Sigmoid colon (tissue), 3 donors: Measurements from ENCODE around the gene ZNF200.

Experiments used
- POLR2A ChIP-seq, 2 donors: fragments of 450-650 bp; IDR thresholded peaks; one replicate each; pipeline ENCODE4 v1.6.1; 2016; ENCODE audit warnings: antibody characterized with exemption in 2 of 2, mild to moderate bottlenecking in 2 of 2, moderate library complexity in 2 of 2
- TF ChIP-seq, protein P1 (sequence below), 4 experiments: fragments of 450-650 bp in 3 of 4; fragments of 200-600 bp in 1 of 4; IDR thresholded peaks; one replicate each; pipeline ENCODE4 v1.5.1; 2016 to 2019; ENCODE audit warnings: antibody characterized with exemption in 4 of 4, mild to moderate bottlenecking in 3 of 4, moderate library complexity in 2 of 4

DNA sequence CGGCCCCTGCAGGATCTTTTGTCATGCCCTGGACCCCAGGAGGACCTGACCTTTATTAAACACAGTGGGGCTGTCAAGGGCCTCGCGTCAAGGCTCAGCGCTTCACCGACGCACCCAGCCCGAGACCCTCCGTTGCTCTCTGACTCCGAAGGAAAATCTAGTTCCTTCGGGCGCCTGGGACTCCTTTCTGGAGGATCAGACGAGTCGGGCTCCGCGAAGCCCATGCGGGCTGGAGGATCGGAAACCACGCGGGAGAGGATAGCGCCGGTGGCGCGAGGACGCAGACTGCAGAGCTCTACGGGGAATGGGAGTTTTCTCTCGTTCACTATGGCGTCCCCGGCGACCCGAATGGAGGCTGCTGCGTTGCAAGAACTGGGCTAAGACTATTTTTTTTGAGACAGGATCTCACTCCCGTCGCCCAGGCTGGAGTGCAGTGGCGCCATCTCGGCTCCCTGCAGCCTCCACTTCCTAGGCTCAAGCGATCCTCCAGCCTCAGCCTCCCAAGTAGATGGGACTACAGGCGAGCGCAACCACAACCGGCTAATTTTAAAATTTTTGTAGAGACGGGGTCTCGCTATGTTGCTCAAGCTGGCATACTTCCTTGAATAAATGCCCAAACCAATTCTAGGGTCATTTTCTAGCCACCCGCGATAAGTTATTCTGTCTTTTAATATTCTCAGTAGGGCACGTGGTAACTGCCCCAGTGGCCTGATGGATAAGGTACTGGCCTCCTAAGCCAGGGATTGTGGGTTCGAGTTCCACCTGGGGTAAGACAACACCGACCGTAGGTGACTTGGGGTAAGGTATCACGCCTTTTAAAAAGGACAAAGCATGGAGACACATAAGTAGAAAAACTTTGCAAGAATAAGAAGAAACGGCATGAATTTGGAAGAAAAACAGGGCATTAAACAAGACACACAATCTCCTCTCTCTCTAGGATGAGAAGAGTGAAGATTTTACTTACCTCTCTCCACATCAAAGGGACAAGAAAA lies 41.4 kb downstream of the ZNF200 start:
- TF ChIP-seq, protein P1, sequence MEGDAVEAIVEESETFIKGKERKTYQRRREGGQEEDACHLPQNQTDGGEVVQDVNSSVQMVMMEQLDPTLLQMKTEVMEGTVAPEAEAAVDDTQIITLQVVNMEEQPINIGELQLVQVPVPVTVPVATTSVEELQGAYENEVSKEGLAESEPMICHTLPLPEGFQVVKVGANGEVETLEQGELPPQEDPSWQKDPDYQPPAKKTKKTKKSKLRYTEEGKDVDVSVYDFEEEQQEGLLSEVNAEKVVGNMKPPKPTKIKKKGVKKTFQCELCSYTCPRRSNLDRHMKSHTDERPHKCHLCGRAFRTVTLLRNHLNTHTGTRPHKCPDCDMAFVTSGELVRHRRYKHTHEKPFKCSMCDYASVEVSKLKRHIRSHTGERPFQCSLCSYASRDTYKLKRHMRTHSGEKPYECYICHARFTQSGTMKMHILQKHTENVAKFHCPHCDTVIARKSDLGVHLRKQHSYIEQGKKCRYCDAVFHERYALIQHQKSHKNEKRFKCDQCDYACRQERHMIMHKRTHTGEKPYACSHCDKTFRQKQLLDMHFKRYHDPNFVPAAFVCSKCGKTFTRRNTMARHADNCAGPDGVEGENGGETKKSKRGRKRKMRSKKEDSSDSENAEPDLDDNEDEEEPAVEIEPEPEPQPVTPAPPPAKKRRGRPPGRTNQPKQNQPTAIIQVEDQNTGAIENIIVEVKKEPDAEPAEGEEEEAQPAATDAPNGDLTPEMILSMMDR (IDR thresholded peaks at IDR 0.05), result no peak
- TF ChIP-seq POLR2A (IDR thresholded peaks at IDR 0.05), result no peak
